AG09319 (cell line): ENCODE data around the gene GTPBP4.

Experiments used
- DNase-seq: peaks from one replicate; pipeline ENCODE4 v3.0.0-alpha.2; 2010; ENCODE audit warnings: low read depth; ENCODE audit errors: extremely low read depth
- CTCF ChIP-seq: IDR thresholded peaks from 2 replicates; pipeline ENCODE4 v1.5.1; 2011; ENCODE audit warnings: low read depth, mild to moderate bottlenecking, inconsistent platforms, low read length, moderate library complexity

Gene GTPBP4

GRCh38 chr10:1011696-1012095, 23.5 kb downstream of the GTPBP4 start:
- no peak for TF ChIP-seq CTCF
- DNase-seq = no peak

- DNase-seq = no peak
- TF ChIP-seq CTCF = no peak
Measured at GRCh38 chr10:1015688-1016087, 27.5 kb downstream of the GTPBP4 start.

GRCh38 chr10:1019362-1019761, 31.1 kb downstream of the GTPBP4 start:
- TF ChIP-seq CTCF = no peak
- no peak for DNase-seq

- TF ChIP-seq CTCF = no peak
- no peak for DNase-seq
Measured at GRCh38 chr10:1020460-1020859, 32.2 kb downstream of the GTPBP4 start.

GRCh38 chr10:1020958-1021357, 32.7 kb downstream of the GTPBP4 start:
- TF ChIP-seq CTCF = no peak
- DNase-seq = no peak

GRCh38 chr10:1022413-1022812, 34.2 kb downstream of the GTPBP4 start:
- DNase-seq = no peak
- no peak for TF ChIP-seq CTCF

GRCh38 chr10:1024103-1024502, 35.9 kb downstream of the GTPBP4 start:
- no peak for DNase-seq
- no peak for TF ChIP-seq CTCF
